Tongue (tissue), 3 donors: ENCODE results near the gene GPR4. TPM values are rescaled to one million over a fixed set of nuclear protein-coding genes. Genes with fewer than 3 reads are reported as not detected.

ENCODE experiments used
- DNase-seq: peaks from one replicate; pipeline ENCODE4 v3.0.0-alpha.2; 2015
- small RNA-seq: library from RNA; depleted of rRNA; stranded (forward); fragments of <200 nt; gene quantifications from one replicate; pipeline ENCODE3, GENCODE V24; 2014; ENCODE audit warnings: low replicate concordance
- total RNA-seq: library from RNA; depleted of rRNA; stranded (reverse); fragments of >200 nt; gene quantifications from one replicate; pipeline ENCODE4 v1.2.3, GENCODE V29; 2014

GPR4 gene
- total RNA-seq, 1 donor from 2014 or later: 0.31 TPM

- no peak for DNase-seq
These were observed 53.9 kb downstream of the GPR4 start for GRCh38 chr19:45547965-45548609.

DNA sequence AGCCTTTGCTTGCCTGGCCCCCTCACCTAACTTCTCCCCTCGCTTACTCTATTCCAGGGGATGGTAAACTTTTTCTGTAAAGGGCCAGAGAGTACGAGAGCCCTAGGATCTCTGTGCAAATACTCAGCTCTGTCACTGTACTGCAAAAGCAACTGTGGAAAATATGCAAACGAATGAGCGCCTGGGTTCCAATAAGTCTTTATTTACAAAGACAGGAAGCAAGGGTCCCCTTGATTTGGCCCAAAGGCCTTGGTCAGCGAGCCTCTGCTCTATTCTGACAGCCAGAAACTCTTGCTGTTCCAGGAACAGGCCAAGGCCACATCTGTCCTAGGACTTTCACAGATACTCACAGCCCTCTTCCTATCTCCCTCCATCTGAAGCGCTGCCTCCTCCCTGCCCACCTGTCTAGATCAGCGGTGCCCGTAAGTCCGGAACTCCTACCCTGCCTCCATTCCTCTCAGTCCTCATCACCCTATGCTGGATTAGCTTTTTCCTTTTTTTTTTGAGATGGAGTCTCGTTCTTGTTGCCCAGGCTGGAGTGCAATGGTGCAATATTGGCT lies 54.7 kb downstream of the GPR4 start:
- no peak for DNase-seq

GRCh38 chr19:45542234-45542668 lies 59.8 kb downstream of the GPR4 start:
- DNase-seq: no peak

Small RNA genes within 50 kb of the gene (small RNA-seq; reads per million reads assigned to genes)
- gene RN7SL836P: not detected

Other genes with a start within 250 kb of the GPR4 start
- 6.2 TPM for gene ERCC2, start 231.6 kb downstream of the GPR4 start, total RNA-seq
- 20.5 TPM for gene PPP1R13L, start 197.1 kb downstream of the GPR4 start, total RNA-seq
- gene POLR1G, start 195.6 kb downstream of the GPR4 start, total RNA-seq: 6.3 TPM
- gene ERCC1, start 178.3 kb downstream of the GPR4 start, total RNA-seq: 89.4 TPM
- 5.0 TPM for gene FOSB, start 134.2 kb downstream of the GPR4 start, total RNA-seq
- gene RTN2, start 105.2 kb downstream of the GPR4 start, total RNA-seq: 73.1 TPM
- gene PPM1N, start 103.8 kb downstream of the GPR4 start, total RNA-seq: 1.4 TPM
- 25.7 TPM for gene VASP, start 94.7 kb downstream of the GPR4 start, total RNA-seq
- 6.4 TPM for gene OPA3, start 17.4 kb downstream of the GPR4 start, total RNA-seq
- 16.1 TPM for gene EML2, start 37.2 kb upstream of the GPR4 start, total RNA-seq
- gene GIPR, start 66.0 kb upstream of the GPR4 start, total RNA-seq: not detected
- gene SNRPD2, start 89.7 kb upstream of the GPR4 start, total RNA-seq: 88.4 TPM
- gene QPCTL, start 90.5 kb upstream of the GPR4 start, total RNA-seq: 3.3 TPM
- 13.2 TPM for gene FBXO46, start 128.7 kb upstream of the GPR4 start, total RNA-seq
- gene MEIOSIN, start 131.2 kb upstream of the GPR4 start, total RNA-seq: not detected
- 21.5 TPM for gene SIX5, start 167.0 kb upstream of the GPR4 start, total RNA-seq
- 181 TPM for gene DMPK, start 180.3 kb upstream of the GPR4 start, total RNA-seq
- gene DMWD, start 190.6 kb upstream of the GPR4 start, total RNA-seq: 38.1 TPM
- gene RSPH6A, start 213.1 kb upstream of the GPR4 start, total RNA-seq: not detected